DMS79 (cell line): ENCODE data around the gene RPS16.

Experiments used
- DNase-seq: peaks from one replicate; lab custom pipeline; 2025; lab: John Stamatoyannopoulos, UW

Gene RPS16

DNA sequence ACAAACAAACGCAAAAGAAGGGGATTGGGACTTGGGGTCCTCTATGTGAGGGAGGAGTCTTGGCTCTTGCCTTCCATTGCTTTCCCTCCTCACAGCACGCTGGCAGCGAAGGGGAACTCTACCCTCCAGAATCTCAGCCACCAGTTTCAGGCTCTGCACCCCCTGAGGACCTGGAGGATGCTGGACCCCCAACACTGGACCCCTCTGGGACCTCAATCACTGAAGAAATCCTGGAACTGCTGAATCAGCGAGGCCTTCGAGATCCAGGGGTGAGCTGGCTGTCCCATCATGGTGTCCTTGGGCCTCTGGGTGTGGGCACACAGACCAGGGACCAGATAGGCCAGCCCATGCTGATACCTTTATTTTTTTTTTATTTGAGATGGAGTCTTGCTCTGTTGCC lies 13.7 kb downstream of the RPS16 start:
- DNase-seq: no peak

DNA sequence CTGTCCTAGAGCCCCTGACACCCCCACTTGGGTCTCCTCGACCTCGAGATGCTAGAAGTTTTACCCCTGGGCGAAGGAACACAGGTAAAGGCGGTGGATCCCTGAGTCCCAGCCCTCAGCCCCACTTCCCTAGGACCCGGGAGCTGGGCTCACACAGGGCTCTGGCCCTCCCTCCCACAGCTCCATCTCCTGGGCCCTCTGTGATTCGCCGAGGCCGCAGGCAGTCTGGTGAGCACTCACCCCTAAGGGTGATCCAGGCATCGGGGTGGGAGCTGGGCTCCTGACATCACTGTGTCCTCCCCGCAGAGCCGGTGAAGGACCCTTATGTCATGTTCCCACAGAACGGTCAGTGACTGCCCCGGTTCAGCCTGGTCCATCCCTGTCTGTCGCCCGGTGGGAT lies 15.0 kb downstream of the RPS16 start:
- no peak for DNase-seq

GRCh38 chr19:39419003-39419402 lies 16.7 kb downstream of the RPS16 start:
- no peak for DNase-seq

- no peak for DNase-seq
Measured at GRCh38 chr19:39417463-39418181, 18.1 kb downstream of the RPS16 start.

DNA sequence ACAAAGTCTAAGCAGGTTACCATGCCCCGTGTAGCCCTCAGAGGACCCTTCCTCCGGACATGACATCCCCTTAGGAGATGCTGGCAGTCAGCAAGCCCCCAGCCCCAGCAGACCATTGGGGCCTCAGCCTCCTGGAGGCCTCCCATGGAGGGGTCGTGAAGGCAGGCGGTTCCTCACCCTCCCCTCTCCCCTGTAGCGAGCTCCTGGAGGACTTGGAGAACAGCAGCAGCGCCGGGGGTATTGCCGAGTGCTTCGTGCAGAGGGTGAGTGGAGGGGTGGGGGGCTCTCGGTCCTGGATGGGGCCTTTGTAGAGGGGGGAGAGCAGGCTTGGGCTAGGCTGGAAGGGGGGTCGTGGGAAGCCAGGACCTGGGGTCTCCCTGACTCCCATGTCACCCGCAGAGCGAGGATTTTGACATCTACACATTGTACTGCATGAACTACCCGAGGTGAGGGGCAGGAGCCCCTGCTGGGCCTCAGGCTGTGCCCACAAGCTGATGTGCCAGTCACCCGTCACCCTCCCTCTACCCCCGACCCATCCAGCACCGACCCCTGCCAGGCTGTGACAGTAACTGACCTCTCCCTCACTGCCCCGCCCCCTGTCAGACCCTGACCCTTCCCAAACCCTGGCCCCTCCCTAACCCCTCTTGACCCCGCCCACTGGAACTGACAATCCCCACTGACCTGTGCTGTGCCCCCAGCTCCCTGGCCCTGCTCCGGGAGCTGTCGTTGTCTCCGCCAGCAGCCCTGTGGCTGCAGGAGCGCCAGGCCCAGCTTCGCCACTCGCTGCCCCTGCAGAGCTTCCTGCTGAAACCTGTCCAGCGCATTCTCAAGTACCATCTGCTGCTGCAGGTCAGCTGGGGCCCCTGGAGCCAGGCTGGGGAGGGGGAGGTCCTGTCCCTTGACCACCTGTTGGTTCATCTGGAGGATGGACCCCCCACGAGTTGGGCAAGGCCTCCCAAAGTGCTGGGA lies 19.3 kb downstream of the RPS16 start:
- no peak for DNase-seq

GRCh38 chr19:39415111-39416046 lies 20.4 kb downstream of the RPS16 start:
- DNase-seq: no peak

DNA sequence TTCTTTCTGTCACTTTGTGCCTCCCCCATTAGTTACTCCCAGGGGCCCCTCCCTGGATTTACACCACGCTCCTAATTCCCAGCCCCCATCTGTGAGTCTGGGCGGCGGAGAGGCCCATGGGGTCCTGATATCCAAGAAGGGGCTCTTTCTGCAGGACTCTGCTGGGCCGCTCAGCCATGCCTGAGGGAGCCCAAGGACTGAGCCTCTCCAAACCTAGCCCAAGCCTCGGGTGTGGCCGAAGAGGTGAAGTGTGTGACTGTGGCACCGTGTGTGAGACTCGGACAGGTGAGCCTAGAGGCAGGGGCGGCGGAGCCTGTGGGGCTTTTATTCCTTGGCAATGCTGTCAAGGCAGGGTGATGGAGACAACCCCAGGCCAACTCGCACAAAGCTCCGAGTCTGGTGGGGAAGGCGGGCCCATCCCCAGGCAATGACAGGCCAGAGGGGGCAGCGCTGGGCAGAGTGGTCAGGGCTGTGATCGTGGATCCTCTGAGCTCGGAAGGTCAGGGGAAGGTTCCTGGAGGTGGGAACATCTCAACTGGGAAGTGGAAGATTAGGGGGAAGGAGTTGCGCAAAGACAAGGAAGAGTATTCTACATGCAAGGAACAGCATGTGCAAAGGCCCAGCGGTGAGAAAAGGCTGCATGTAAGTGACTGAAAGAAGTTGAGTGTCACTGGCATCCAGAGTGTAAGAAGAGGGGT lies 21.7 kb downstream of the RPS16 start:
- no peak for DNase-seq

- DNase-seq: no peak
Measured at GRCh38 chr19:39413272-39413910, 22.4 kb downstream of the RPS16 start.

- DNase-seq: no peak
Measured at GRCh38 chr19:39412867-39413271, 22.9 kb downstream of the RPS16 start.

GRCh38 chr19:39412100-39412866 lies 23.5 kb downstream of the RPS16 start, which contains the start of gene PLEKHG2:
Gene PLEKHG2, plus strand, starts transcription at chr19:39412669. Its CDS starts 1,418 bp downstream, at chr19:39414087.
- peak; percentile 99 for DNase-seq

DNA sequence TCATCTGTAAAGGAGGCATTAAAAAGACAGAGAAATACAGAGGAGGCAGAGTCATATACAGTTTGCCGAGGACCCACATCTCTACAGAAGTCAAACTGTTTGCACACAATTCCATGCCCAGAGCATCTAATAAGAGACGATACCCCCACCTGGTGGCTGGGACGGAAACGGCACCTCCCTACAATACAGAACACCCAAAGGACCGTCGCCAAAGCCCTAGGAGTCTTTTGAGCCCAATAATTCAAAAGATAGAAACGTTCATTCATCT lies 24.0 kb downstream of the RPS16 start:
- DNase-seq: peak; percentile 72

DNA sequence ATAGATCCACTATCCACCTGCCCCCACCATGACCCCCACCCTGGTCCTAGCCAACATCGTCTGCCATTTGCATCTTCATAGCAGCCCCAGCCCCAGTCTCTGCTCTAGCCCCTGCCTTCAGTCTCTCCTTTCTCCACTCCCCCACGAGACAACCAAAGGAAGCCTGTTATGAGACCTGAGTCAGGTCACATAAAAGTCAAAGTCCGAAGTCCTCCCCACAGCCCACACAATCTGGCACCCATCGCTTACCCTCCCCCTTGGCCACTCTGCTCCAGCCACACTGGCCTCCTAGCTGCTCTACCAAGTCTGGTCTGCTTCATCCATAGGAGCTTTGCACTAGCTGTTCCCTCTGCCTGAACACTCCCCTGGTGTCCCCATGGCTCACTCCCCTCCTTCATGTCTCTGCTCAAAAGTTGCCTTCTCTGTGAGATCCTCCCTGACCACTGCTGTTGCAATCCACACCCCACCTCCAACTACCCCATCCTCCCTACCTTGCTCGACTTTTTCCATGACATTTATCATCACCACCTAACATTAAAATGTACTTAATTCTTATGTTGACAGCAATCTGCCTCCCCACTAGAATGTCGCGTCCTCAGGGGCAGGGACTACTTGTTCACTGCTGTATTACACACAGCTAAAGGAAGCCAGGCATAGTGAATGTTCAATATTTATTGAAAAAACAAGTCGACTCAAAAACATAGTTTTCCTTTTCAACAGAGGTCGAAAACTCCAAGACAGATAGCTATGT lies 24.5 kb downstream of the RPS16 start:
- no peak for DNase-seq

DNA sequence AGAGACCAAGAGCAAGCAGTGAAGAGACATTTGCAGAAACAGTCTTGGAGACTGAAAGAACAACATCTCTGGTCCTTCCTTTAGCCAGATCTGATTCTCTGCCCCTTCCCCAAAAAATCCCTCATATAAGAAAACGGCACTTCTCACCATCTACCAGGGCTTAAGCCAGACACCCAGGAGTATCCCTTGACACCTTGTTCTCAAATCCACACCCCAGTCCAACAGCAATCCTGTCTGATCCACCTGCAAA lies 25.0 kb downstream of the RPS16 start:
- no peak for DNase-seq

DNA sequence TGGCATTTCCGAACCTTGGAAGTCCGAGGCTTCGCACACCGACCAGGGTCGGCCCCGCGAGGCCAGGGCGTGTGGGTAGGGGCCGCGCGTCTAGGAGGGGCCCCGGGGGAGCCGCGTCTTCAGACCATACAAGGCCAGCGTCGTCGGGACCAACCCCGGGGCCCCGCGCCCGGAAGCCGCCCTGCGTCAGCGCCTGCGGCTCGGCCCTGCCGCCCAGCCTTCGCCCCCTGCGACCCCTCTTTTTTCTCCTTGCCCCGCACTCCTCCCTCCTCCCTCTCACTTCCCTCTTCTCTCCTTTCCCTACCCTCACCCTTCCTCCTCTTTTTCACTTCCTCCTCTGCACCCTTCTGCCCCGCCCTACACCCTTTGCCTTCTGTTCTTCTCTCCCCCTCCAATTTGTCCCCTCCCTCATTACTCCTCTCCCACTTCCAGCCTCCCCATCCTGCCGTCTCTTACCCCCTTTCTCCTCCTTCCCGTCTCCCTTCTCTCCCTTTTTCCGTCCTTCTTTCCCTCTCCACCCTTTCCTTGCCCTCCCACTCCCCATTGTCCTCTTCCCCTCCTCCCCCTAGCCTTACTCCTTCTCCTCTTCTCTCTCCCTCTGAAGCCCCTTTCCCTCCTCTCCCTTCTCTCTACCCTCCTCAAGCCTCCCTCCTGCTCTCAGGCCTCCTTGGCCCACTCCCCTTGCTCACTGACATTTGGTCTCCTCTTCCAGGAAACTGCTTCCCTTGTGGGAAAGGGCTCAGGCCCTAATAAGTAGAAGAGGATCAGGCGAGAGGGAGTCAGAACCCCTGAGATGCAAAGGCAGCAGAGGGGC lies 25.5 kb downstream of the RPS16 start:
- DNase-seq: no peak

DNA sequence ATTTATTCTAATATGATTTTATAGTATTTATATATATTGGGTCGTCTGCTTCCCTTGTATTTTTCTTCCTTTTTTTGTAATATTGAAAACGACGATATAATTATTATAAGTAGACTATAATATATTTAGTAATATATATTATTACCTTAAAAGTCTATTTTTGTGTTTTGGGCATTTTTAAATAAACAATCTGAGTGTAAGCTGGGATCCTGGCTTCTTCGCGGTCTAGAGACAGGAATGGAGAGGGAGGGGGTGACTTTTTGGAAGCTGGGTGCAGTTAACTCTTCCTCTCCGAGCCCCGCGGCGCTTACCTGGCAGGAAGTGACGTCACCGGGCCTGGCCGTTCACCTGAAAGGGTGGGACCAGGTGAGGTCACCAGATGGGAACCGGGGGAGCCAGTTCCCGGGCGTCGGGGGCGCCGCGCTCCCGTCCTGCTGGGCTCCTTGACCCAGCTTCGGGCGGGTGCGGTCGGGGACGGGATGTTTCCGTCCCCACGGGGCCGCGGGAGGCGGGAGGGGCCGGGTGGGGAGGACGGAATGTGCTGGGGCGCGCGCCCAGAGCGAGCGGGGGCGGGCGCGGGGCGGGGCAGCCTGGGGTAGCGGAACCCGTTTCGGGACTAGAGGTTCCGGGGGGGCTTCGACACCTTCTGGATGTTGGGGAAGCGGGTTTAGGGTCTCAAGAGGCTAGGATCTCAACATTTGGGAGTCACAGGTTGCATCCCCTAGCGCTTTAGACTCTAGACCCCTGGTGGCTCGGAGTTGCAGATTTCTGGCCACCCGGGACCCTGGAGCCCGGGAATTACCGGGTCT lies 26.3 kb downstream of the RPS16 start:
- peak; percentile 94 for DNase-seq

DNA sequence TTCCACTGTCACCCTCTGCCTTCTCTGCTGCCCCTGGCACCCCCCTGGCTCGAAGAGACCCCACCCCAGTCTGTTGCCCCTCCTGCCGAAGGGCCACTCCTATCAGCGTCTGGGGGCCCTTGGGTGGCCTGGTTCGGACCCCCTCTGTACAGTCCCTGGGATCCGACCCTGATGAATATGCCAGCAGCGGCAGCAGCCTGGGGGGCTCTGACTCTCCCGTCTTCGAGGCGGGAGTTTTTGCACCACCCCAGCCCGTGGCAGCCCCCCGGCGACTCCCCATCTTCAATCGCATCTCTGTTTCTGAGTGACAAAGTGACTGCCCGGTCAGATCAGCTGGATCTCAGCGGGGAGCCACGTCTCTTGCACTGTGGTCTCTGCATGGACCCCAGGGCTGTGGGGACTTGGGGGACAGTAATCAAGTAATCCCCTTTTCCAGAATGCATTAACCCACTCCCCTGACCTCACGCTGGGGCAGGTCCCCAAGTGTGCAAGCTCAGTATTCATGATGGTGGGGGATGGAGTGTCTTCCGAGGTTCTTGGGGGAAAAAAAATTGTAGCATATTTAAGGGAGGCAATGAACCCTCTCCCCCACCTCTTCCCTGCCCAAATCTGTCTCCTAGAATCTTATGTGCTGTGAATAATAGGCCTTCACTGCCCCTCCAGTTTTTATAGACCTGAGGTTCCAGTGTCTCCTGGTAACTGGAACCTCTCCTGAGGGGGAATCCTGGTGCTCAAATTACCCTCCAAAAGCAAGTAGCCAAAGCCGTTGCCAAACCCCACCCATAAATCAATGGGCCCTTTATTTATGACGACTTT lies 27.1 kb downstream of the RPS16 start:
- DNase-seq: peak; percentile 32

DNA sequence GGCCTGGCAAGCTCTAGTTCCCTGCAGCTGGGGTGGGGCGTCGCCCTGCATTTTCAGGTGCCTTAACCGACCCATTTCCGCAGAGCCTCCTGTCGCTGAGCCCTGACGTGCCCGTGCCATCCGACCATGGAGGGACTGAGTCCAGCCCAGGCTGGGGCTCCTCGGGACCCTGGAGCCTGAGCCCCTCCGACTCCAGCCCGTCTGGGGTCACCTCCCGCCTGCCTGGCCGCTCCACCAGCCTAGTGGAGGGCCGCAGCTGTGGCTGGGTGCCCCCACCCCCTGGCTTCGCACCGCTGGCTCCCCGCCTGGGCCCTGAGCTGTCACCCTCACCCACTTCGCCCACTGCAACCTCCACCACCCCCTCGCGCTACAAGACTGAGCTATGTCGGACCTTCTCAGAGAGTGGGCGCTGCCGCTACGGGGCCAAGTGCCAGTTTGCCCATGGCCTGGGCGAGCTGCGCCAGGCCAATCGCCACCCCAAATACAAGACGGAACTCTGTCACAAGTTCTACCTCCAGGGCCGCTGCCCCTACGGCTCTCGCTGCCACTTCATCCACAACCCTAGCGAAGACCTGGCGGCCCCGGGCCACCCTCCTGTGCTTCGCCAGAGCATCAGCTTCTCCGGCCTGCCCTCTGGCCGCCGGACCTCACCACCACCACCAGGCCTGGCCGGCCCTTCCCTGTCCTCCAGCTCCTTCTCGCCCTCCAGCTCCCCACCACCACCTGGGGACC lies 27.9 kb downstream of the RPS16 start:
- DNase-seq: no peak
